ENCODE measurements around the gene PKP3.

PKP3 gene

DNA sequence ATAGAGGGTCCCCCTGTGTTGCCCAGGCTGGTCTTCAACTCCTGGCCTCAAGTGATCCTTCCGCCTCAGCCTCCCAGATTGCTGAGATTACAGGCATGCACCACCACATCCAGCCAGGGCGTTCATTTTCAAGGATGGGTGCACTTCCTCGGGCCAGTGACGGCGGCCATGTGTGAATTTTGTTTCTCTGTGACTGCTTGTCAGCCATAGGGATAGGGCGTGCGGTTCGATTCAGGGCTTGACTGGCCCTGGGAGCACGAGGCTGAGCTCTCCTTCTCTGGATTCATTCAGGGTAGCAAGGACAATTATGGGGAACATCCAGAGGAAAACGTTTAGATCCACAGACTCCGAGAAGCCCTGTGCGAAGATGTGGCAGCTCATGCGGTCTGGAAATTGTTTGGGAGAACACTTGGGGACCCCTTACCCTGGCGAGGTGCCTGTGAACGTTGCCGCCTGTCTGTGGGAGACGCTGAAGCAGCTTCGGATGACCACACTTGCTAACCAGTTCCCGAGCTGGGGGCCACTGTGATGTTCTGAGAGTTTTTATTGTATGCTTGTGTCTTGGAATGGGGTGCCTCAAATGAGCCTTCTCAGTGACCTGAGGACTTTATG lies 59.0 kb downstream of the PKP3 start:
- TF ChIP-seq, protein P1, sequence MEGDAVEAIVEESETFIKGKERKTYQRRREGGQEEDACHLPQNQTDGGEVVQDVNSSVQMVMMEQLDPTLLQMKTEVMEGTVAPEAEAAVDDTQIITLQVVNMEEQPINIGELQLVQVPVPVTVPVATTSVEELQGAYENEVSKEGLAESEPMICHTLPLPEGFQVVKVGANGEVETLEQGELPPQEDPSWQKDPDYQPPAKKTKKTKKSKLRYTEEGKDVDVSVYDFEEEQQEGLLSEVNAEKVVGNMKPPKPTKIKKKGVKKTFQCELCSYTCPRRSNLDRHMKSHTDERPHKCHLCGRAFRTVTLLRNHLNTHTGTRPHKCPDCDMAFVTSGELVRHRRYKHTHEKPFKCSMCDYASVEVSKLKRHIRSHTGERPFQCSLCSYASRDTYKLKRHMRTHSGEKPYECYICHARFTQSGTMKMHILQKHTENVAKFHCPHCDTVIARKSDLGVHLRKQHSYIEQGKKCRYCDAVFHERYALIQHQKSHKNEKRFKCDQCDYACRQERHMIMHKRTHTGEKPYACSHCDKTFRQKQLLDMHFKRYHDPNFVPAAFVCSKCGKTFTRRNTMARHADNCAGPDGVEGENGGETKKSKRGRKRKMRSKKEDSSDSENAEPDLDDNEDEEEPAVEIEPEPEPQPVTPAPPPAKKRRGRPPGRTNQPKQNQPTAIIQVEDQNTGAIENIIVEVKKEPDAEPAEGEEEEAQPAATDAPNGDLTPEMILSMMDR (IDR thresholded peaks at IDR 0.05) = no peak
- Histone ChIP-seq H3K27ac (no peak overlapping the region), H3K4me3 (no peak overlapping the region)
- DNase-seq (ENCODE audit: low spot score) = no peak

DNA sequence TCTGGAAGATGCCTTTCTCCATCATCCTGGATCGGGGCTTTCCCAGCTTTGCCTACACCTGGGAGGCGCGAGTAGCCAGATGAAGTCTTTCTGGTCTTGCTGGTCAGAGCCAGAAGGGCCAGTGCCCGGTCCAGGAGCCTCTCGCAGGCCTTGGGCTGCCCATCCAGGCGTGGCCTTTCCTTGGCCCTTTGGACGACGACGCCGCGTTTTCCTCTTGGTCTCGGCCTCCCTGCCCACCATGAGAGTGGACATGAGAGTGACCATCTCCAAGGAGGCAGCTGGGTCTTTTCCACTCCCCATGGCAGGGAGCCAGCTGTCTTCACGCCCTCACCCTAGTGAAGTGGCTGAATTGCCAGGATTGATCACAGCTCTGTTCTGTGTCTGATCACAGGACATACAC lies 59.6 kb downstream of the PKP3 start:
- DNase-seq (ENCODE audit: low spot score) = no peak
- TF ChIP-seq, protein P1 (IDR thresholded peaks at IDR 0.05) = no peak
- H3K27ac ChIP-seq = no peak overlapping the region
- H3K4me3 ChIP-seq = no peak overlapping the region

DNA sequence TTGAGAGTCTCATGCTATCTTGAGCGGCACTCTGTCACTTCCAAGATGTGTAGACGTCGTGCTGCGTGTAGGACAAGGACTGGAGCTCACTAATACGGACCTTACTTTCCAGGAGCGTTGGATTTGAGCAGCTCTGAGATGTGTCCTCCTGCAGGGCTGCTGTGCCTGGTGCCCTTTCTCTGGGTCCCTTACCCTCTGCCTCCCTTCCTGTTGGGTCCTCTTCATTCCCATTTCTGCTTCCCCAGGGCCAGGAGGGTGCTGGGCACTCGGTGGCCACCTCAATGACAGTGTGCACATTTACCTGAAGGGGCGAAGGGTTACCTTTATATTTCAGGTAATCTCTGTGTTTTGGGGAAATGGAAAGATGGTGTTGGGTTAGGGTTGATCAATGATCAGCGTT lies 60.0 kb downstream of the PKP3 start:
- no peak overlapping the region for H3K27ac ChIP-seq
- H3K4me3 ChIP-seq = no peak overlapping the region
- TF ChIP-seq, protein P1 (IDR thresholded peaks at IDR 0.05) = no peak
- DNase-seq (ENCODE audit: low spot score) = no peak
